ENCODE data around the gene PPP5C. TPM values are rescaled to one million over a fixed set of nuclear protein-coding genes. Genes with fewer than 3 reads are reported as not detected.

The PPP5C gene
- total RNA-seq, 4 donors from 2014 or later = 24.1 to 68.4 (median 41.4) TPM

- no peak for TF ChIP-seq CTCF (IDR thresholded peaks at IDR 0.05; ENCODE audit: low read depth)
These were observed 84.9 kb downstream of the PPP5C start for GRCh38 chr19:46431824-46432223.

GRCh38 chr19:46435009-46435408 is 88.1 kb downstream of the PPP5C start:
- TF ChIP-seq CTCF (IDR thresholded peaks at IDR 0.05; ENCODE audit: low read depth) = no peak

Small RNA genes lying within 50 kb of the gene (small RNA-seq; reads per million reads assigned to genes)
- gene RNU6-924P = not detected

Other genes with a start within 250 kb of the PPP5C start
- gene IGFL3, start 222.4 kb upstream of the PPP5C start, total RNA-seq = not detected
- not detected for gene IGFL2, start 198.8 kb upstream of the PPP5C start, total RNA-seq
- not detected for gene IGFL1, start 117.3 kb upstream of the PPP5C start, total RNA-seq
- gene HIF3A, start 50.0 kb upstream of the PPP5C start, total RNA-seq = 100 to 1,000 TPM in 1 of 4 donors, 10 to 100 TPM in 3; 33.3 to 222 (median 60.3) TPM
- gene CCDC8, start 66.5 kb downstream of the PPP5C start, total RNA-seq = 1 to 10 TPM in 3 of 4 donors, under 1 TPM in 1; 0.49 to 3.6 (median 2.4) TPM
- gene PNMA8C, start 81.8 kb downstream of the PPP5C start, total RNA-seq = not detected
- 1 to 10 TPM in 1 of 4 donors, under 1 TPM in 3; 0.33 to 2.3 (median 0.78) TPM for gene PNMA8A, start 124.5 kb downstream of the PPP5C start, total RNA-seq
- 1 to 10 TPM in 3 of 4 donors, under 1 TPM in 1; 0.49 to 4.3 (median 2.2) TPM for gene PNMA8B, start 148.8 kb downstream of the PPP5C start, total RNA-seq

Measured in subcutaneous adipose tissue (tissue), 4 donors.